H1 (cell line): ENCODE results near the gene NR2F6.
A peak's percentile ranks its signal among the peaks of the same experiment; 100 is the strongest.

Experiments used
- BRCA1 ChIP-seq: IDR thresholded peaks from 2 replicates; pipeline ENCODE4 v1.6.1; 2012; ENCODE audit warnings: low read depth, low read length, improper control_type of control experiment
- TCF12 ChIP-seq: IDR thresholded peaks from 2 replicates; pipeline ENCODE4 v1.6.1; 2011; ENCODE audit warnings: low read depth, mild to moderate bottlenecking, low read length
- TF ChIP-seq, protein P1 (sequence below), 3 experiments: IDR thresholded peaks; 1 replicate in 2 of 3; 2 replicates in 1 of 3; pipeline versions ENCODE4 v1.5.1 to v1.6.1; 2011; ENCODE audit warnings: low read length in 3 of 3, mild to moderate bottlenecking in 3 of 3, inconsistent platforms in 2 of 3, low read depth in 1 of 3, moderate library complexity in 1 of 3; ENCODE audit not compliant: insufficient read depth in 1 of 3; ENCODE audit errors: control extremely low read depth in 1 of 3

DNA sequence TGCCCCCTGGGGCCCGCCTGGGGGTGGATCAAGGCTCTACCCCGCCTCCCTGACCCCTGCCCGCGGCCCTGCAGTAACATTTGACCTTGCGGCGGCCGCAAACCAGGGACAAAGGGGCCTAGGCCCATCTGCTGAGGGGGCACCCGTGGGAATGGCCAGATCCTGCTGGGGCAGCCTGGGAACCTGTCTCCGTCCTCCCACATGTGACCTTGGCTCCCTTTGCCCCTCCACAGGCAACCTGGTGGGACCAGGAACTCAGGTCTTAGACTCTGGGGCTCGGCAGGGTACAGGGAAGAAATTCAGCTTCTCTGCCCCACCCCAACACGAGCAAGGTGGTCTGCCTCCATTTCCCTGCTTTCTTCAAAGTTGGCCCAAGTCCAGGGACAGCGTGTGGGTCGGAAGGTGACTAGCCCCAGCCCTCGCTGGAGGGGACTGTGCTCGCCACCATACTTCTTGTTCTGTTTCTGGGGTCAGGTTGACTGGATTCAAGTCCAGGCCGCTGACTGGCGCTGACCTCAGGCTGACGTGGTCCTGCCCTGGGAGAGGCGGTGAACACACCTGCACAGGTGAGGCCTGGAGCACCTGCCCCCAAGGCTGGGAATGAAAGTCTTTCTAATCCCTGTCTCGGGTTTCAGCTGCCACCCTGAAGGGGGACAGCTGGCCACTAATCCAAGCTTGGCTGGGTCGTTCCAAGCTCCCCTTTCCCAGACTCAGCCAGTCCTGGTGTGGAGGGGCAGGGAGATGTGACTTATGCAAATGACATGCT lies 2.5 kb upstream of the NR2F6 start:
- peak; percentile 87 for TF ChIP-seq TCF12
- TF ChIP-seq, protein P1, sequence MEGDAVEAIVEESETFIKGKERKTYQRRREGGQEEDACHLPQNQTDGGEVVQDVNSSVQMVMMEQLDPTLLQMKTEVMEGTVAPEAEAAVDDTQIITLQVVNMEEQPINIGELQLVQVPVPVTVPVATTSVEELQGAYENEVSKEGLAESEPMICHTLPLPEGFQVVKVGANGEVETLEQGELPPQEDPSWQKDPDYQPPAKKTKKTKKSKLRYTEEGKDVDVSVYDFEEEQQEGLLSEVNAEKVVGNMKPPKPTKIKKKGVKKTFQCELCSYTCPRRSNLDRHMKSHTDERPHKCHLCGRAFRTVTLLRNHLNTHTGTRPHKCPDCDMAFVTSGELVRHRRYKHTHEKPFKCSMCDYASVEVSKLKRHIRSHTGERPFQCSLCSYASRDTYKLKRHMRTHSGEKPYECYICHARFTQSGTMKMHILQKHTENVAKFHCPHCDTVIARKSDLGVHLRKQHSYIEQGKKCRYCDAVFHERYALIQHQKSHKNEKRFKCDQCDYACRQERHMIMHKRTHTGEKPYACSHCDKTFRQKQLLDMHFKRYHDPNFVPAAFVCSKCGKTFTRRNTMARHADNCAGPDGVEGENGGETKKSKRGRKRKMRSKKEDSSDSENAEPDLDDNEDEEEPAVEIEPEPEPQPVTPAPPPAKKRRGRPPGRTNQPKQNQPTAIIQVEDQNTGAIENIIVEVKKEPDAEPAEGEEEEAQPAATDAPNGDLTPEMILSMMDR (IDR thresholded peaks at IDR 0.05; ENCODE audit: control extremely low read depth in 1 of 3, insufficient read depth in 1 of 3, low read depth in 1 of 3, low read length in 3 of 3): no peak
- no peak for TF ChIP-seq BRCA1
